Measurements from ENCODE around the gene TUBB. TPM values are rescaled to one million over a fixed set of nuclear protein-coding genes. Genes with fewer than 3 reads are reported as not detected.

The TUBB gene
- total RNA-seq, 1 experiment from 2014 or later, result 886 TPM

- no peak for TF ChIP-seq SRF (IDR thresholded peaks at IDR 0.05; ENCODE audit: low read depth)
Measured at GRCh38 chr6:30741063-30741779, 21.1 kb downstream of the TUBB start (continued).

- CTCF ChIA-PET, result no interaction called here
- RAD21 ChIA-PET (ENCODE audit: low non-redundant PET in 1 of 2, low total read pairs in 2 of 2, uncharacterized antibody in 2 of 2, unreplicated experiment in 2 of 2), result no interaction called here
- Histone ChIP-seq H4K20me1 (ENCODE audit: insufficient read depth) (no peaks in the 10 kb centered on the region), H3K27me3 (ENCODE audit: insufficient read depth, low read length) (no peaks in the 10 kb centered on the region), H3K9me2 (ENCODE audit: insufficient read depth) (no peaks in the 10 kb centered on the region), H3K4me3 (replicated peaks in 1 of 2; ENCODE audit: low read depth in 1 of 2, low read length in 2 of 2) (peak overlapping the region; percentile 79 to 85), H3K79me2 (ENCODE audit: insufficient read depth, low read length) (peaks cover 15% of the 10 kb centered on the region), H3K9ac (ENCODE audit: low read length) (peak overlapping the region; percentile 97), H2AFZ (ENCODE audit: low read depth, low read length, poor library complexity, severe bottlenecking) (no peak overlapping the region), H3K27ac (ENCODE audit: low read depth, low read length) (peak overlapping the region; percentile 93), H3K9me3 (ENCODE audit: control insufficient read depth in 1 of 2, insufficient read depth in 1 of 2, low read depth in 1 of 2, low read length in 2 of 2) (no peaks in the 10 kb centered on the region), H3K36me3 (ENCODE audit: control insufficient read depth in 1 of 2, insufficient read depth in 2 of 2, low read length in 2 of 2) (peaks cover 4 to 11% of the 10 kb centered on the region in 2 experiments; a peak in 1 of 4 replicates), H3K4me2 (ENCODE audit: low read length) (peak overlapping the region; percentile 91), H3K4me1 (ENCODE audit: control insufficient read depth in 1 of 2, insufficient read depth in 2 of 2, low read length in 2 of 2) (peaks cover 37 to 75% of the 10 kb centered on the region in 2 experiments)
- TF ChIP-seq POLR2AphosphoS5 (IDR thresholded peaks at IDR 0.05; ENCODE audit: low read depth, low read length) (peak; percentile 85), SP1 (IDR thresholded peaks at IDR 0.05; ENCODE audit: low read depth) (no peak), REST (IDR thresholded peaks at IDR 0.05; ENCODE audit: low read depth) (no peak), TCF7L2 (IDR thresholded peaks at IDR 0.05; ENCODE audit: borderline replicate concordance, extremely low read depth, insufficient read depth, insufficient read length) (no peak), ZFX (IDR thresholded peaks at IDR 0.05) (no peak), MAX (IDR thresholded peaks at IDR 0.05) (no peak), RAD21 (IDR thresholded peaks at IDR 0.05; ENCODE audit: low read depth) (no peak)
- no peak for DNase-seq (ENCODE audit: low read depth, low spot score)
- intact Hi-C loops (cut with micrococcal nuclease), result loop anchor here (1.0 to 10.0 kb wide), 3 partner anchors 72 to 343 kb away; no protein-coding TSS in a partner anchor
- no TSS peak for BruUV-seq (replicated peaks)
- POLR2A ChIA-PET, result interaction anchor here (0.7 to 16.4 kb wide), 12 partner anchors 9 to 141 kb away, joined by 3 to 680 read pairs (median 10); no protein-coding TSS in a partner anchor
- peak; percentile 7 for ATAC-seq
Measured at GRCh38 chr6:30741789-30742315, 21.7 kb downstream of the TUBB start.

All from HCT116 (cell line).